Measurements from ENCODE around the gene TTC39B. TPM values are rescaled to one million over a fixed set of nuclear protein-coding genes. Genes with fewer than 3 reads are reported as not detected.

Gene TTC39B
- total RNA-seq, 1 experiment from 2014 or later = 8.0 TPM

DNA sequence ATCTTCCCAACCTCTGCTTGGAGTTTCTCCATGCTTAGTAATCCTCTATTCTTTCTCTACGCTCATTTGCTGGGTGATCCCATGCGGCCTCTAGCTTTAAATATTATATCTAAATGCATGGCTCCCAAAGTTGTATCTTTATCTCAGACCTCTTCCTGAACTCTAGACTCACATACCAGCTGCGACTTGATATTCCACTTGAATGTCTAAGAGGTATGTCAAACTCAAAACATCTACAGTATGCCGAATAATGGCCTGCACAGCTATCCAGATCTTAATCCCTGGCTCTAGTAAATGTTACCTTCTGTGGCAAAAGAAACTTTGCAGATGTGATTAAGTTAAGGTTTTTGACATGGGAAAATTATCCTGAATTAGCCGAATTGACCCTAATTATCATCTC lies 179.2 kb downstream of the TTC39B start:
- in situ Hi-C loops (cut with HindIII; ENCODE audit: low pct_unique_long_range_greater_than_20kb, low sequenced_read_pairs) = no loop called here
- DNase-seq (ENCODE audit: low read depth) = no peak

DNA sequence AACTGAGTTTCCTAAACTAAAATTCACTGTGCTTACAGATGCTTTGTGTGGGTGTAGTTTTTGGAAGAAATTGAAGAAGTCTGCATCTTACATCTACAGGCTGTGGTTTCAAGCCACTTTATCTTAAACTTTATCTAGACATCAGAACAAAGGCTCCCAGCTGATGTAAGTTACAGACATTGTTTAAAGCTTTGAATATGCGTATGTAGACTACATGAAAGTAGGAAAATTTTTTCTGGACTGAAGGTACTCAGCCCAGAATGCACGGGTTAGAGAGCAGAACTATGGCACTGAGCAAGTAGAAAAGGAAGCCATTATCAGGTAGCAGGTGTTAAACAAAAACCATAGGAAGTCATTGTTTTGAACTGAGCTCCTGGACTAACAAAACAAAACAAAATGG lies 185.4 kb downstream of the TTC39B start:
- in situ Hi-C loops (cut with HindIII; ENCODE audit: low pct_unique_long_range_greater_than_20kb, low sequenced_read_pairs) = no loop called here
- no peak for DNase-seq (ENCODE audit: low read depth)

DNA sequence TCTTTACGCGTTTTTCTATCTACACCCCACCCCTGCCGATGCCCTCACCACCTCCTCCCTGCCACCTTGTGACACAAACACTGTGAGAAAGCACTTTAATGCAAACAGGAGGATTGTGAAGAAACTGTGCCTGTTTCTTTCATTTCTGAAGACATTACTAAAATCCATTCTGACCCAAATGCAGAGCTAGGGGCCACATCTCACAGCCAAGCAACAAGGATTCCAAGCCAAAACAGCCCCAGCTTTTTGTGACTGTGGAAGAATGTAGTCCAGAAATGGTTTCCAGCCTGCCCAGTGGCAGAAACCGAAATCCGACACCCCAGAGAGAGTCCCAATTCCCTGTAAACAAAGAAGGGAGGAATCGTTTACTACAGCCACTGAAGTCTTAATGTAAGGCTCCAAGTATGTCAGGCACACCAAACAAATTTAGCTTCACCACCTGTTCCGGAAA lies 190.9 kb downstream of the TTC39B start:
- no peak for DNase-seq (ENCODE audit: low read depth)
- in situ Hi-C loops (cut with HindIII; ENCODE audit: low pct_unique_long_range_greater_than_20kb, low sequenced_read_pairs) = no loop called here

DNA sequence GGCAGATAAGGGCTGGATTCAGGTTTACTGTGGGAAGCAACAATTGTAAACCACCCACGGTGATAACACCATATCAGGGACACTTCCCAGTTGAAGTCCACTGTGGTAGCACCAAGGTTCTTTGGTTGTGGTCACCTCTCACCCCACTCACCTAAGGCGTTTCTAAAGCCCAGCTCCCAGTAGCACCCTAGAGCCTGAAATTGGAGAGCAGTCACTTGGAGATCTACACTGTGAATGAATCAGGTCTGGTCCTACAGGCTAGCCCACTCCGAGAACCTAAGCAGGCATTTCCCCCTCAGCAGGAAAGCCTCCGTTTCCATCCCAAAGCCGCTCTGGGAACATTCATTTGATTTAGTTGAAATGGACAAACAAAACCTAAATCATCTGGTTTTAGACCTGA lies 191.3 kb downstream of the TTC39B start:
- DNase-seq (ENCODE audit: low read depth) = no peak
- in situ Hi-C loops (cut with HindIII; ENCODE audit: low pct_unique_long_range_greater_than_20kb, low sequenced_read_pairs) = no loop called here

DNA sequence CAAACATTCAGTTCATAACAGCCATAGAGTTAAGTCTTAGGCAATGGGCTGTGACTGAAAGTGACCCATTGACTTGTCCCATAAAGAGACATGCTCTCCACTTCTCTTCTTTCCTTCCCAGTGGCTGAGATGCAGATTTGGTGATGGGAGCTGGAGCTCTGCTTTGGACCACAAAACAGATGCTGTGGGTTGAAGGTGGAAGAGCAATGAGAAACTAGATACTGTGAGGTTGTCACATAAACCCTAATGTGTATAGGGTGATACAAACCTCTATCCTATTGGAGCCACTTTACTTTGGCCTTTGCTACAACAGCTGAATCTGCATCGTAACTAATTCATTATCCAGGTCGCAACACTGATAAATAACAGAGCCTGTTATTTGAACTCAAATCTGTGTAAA lies 192.0 kb downstream of the TTC39B start:
- in situ Hi-C loops (cut with HindIII; ENCODE audit: low pct_unique_long_range_greater_than_20kb, low sequenced_read_pairs) = no loop called here
- DNase-seq (ENCODE audit: low read depth) = no peak

Other genes with a start within 250 kb of the TTC39B start
- gene SNAPC3, start 115.7 kb upstream of the TTC39B start, total RNA-seq (2014; rRNA removed; shearing (Covaris generic); ENCODE audit: low replicate concordance) = 10.4 and 26.7 TPM in 2 replicates
- gene PSIP1, start 203.8 kb upstream of the TTC39B start, total RNA-seq (2014; rRNA removed; shearing (Covaris generic); ENCODE audit: low replicate concordance) = 24.8 and 41.8 TPM in 2 replicates
- 0.14 and 0.47 TPM in 2 replicates for gene CCDC171, start 245.8 kb upstream of the TTC39B start, total RNA-seq (2014; rRNA removed; shearing (Covaris generic); ENCODE audit: low replicate concordance)